T1000 (cell line): ENCODE measurements around the gene ST6GAL1.

Source experiments
- DNase-seq: peaks from one replicate; lab custom pipeline; 2025; ENCODE audit warnings: mixed read lengths; lab: John Stamatoyannopoulos, UW

ST6GAL1 gene

GRCh38 chr3:187077537-187077936 is 147.2 kb downstream of the ST6GAL1 start:
- no peak for DNase-seq

DNA sequence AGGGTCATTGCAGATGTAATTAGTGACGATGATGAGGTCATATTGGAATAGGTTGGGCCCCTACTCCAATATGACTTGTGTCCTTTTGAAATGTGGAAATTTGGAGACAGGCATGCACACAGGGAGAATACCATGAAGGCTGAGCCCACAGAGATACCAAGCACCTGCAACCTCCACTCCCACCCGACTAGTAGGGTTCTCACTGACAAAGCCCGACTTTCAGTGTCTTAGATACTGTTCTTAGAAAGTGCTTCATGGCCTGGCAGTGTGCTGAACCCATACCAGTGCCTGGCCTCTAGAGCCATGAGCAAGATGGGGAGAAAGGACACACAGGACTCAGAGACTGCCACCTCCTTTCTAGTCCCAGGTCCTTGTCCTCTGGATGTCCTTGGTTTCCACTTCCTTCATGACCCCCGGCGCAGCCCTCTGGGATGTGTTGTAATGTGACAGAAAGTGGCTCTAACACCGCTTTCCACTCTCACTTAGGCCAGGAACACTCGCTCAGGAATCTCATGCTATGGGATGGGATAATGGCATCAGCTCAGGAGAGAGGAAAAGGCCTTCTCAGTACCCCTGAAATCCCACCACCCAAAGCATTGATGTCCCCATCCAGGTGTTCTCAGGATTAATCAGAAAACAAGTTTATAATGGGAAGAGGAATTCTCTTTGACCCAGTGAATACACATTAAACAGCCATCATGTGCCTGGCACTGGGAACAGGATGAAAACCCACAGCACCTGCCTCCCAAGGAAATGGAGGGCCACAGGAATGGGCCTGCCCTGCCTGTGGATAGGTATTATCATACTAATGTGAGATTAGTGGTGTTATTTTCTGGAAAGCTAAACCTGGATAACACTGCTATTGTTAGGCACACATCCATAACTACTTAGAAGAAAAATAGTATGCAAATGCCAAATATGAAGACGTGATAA is 149.0 kb downstream of the ST6GAL1 start:
- DNase-seq: no peak

- DNase-seq: no peak
Observed at GRCh38 chr3:187080799-187081450, 150.6 kb downstream of the ST6GAL1 start.

DNA sequence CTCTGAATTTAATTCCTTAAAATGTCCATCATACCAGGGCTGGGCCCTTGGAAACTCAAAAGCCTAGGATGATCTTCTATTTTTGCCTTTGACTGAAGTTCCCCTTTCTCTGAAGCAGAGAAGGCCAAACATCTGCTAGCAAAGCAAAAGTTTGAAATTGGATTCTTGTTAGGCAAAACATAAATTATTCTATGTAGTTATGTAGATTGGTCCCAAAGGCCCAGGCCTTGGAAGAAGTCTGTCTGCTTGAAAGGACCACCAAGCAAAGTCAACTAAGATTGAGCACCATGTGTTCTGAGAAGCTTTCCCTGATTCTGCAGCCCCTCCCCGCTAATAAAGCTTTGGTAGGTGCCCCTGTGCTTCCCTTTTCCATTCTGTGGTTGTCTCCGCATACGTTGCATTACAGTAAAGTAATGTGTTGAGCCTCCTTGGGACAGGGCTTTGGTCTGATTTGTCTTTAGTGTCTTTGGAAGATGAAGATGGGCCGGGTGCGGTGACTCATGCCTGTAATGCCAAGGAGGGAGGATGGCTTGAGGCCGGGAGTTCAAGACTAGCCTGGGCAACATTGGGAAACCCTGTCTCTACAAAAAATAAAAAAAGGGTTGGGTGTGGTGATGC is 152.5 kb downstream of the ST6GAL1 start:
- no peak for DNase-seq

- no peak for DNase-seq
Observed at GRCh38 chr3:187084126-187084525, 153.8 kb downstream of the ST6GAL1 start.

- no peak for DNase-seq
Observed at GRCh38 chr3:187084580-187084979, 154.3 kb downstream of the ST6GAL1 start.

GRCh38 chr3:187085021-187085666 is 154.8 kb downstream of the ST6GAL1 start:
- no peak for DNase-seq

DNA sequence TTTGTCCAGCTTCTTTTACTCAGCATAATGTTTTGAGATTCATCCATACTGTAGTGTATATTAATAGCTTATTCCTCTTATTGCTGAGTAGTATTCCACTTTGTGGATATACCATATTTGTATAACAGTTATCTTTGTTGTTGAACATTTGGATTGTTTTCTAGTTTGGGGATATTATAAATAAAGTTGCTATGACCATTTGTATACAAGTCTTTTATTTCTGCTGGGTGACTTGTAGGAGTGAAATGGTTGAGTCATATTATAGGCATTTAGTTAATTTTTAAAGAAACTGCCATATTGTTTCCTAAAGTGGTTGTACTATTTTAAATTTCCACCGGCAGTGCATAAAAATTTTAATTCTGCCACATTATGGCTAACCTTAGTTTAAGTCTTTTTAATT is 155.6 kb downstream of the ST6GAL1 start:
- DNase-seq: no peak

DNA sequence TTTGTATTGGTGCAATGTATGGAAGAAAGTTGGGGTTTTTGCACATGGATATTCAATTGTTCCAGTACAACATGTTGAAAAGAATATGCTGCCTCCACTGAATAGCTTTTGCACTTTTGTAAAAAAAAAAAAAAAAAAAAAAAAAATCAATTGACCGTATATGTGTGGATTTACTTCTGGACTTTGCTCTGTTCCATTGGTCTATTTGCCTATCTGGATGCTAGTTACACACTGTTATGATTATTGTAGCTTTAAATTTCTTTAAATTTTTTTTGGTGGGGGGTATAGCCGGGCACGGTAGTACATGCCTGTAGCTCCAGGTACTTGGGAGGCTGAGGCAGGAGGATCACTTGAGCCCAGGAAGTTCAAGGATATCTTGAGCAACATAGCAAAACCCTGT is 156.5 kb downstream of the ST6GAL1 start:
- no peak for DNase-seq

GRCh38 chr3:187088701-187089100 is 158.4 kb downstream of the ST6GAL1 start:
- no peak for DNase-seq

DNA sequence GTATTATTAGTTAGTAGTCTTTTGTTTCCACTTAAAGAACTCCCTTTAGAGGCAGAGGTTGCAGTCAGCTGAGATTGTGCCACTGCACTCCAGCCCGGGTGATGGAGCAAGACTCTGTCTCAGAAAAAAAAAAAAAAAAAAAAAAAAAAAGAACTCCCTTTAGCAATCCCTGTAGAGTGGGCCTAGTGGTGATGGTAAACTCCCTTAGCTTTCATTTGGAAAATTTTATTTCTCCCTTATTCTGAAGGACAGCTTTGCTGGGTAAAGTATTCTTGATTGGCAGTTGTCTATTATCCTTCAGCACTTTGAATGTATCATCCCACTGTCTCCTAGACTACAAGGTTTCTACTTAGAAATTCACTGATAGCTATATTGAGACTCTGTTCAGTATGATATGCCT is 163.0 kb downstream of the ST6GAL1 start:
- DNase-seq: no peak

DNA sequence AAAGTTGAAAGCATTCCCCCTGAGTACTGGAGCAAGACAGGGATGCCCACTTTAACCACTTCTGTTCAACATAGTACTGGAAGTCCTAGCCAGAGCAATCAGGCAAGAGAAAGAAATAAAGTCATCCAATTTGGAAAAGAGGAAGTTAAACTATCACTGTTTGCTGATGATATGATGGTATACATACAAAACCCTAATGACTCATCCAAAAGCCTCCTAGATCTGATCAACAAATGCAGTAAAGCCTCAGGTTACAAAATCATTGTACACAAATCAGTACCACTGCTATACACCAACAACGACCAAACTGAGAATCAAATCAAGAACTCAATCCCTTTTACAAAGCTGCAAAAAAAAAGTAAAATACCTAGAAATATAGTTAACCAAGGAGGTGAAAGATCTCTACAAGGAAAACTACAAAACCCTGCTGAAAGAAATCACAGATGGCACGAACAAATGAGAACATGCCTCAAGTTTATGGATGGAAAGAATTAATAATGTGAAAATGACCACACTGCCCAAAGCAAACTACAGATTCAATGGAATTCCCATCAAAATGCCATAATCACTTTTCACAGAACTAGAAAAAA is 168.7 kb downstream of the ST6GAL1 start:
- DNase-seq: no peak

- DNase-seq: no peak
Observed at GRCh38 chr3:187101184-187102072, 171.1 kb downstream of the ST6GAL1 start.

- DNase-seq: no peak
Observed at GRCh38 chr3:187102073-187102634, 171.8 kb downstream of the ST6GAL1 start.

DNA sequence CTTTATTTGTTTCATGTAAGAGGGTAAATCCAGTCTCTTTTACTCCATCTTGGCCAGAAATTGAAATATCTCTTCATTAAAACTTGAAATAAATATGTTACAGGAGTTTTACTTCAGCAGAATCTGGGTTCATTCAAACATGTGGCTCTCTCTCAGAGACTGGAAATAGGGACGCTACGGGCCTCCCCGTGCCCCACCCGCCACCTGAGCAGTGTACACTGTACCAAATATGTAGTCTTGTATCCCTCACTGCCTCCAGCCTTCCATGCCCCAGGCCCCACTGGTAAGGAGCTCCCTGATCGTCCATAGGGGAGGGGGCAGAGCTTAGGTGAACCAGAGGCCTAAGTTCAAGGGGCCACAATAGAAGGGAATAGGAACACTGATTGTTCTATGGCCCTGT is 172.9 kb downstream of the ST6GAL1 start:
- no peak for DNase-seq

- no peak for DNase-seq
Observed at GRCh38 chr3:187104342-187104741, 174.0 kb downstream of the ST6GAL1 start.

DNA sequence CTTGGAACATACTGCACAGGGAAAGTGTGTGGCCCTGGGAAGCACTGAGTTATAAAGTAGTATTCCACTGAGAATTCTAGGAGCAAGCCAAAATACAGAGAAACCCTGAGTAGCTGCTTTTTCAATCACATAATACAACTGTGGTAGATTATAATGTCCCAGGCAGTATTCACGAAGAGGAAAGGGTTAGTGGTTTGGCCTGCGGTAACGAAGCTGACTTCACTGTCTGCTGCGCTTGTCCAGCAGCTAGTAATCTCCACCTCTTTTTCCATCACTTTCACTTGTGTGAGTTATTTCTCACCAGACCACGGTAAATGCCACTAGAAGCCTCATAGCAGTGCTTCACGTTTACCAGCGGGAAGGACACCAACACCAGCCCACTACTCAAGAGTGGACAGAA is 174.6 kb downstream of the ST6GAL1 start:
- DNase-seq: no peak

DNA sequence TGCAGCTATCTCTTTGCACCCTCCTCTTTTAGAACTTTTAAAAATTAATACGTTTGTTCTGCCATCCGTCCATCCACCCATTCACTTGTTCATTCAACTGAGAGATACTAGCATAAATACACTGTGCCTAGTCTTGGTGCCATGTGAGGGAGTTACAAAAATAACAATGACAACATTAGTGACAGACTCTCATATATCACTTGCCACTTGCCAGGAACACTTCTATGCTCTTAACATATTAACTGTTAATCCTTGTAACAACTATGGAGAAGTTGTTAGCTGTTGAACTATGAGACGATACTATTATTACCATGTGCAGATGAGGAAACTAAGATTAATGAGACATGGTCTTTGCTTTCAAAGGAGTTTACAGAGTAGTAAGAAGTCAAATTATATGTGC is 175.4 kb downstream of the ST6GAL1 start:
- no peak for DNase-seq

- DNase-seq: no peak
Observed at GRCh38 chr3:187107989-187108388, 177.7 kb downstream of the ST6GAL1 start.

DNA sequence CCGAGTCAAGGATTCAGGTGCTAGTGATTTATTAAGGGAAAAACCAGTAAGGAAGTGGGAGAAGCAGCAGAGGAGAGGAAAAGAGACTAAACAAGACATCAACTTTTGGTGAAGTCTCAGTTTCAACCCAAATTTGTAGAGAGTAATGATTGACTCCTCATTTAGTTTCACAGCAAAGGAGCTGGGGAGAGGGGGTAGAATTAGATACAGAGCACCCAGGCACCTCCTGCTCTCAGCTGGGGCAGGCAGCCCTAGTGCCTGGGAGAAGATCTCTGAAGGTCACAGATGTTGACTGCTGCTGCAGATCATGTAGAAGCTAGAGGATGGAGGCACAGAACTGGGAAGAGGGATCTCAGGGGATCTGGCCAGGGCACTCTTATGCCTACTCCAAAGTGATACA is 179.8 kb downstream of the ST6GAL1 start:
- DNase-seq: no peak
